K562 (cell line): ENCODE data around the gene LIMCH1. TPM values are rescaled to one million over a fixed set of nuclear protein-coding genes. Genes with fewer than 3 reads are reported as not detected.

Source experiments
- ATAC-seq: fragments of 200-7000 bp; cut with Tn5 transposase; 3 replicates; pipeline ENCODE4 v1.9.1; 2020; ENCODE audit warnings: moderate library complexity
- BruUV-seq: library from RNA; stranded (reverse); fragments of 400-500 nt; replicated peaks from 2 replicates; lab custom pipeline; 2021; lab: Mats Ljungman, UMichigan
- CTCF ChIA-PET: fragments of 300-600 bp; formaldehyde crosslinking; extraction: SDS; loops from one replicate; lab custom pipeline; 2021; ENCODE audit warnings: low intra/inter-chr PET ratio; lab: Yijun Ruan, JAX
- POLR2A ChIA-PET: fragments of 300-600, 350-650 bp; sonication (Branson Sonifier 250); formaldehyde crosslinking; extraction: SDS; loops from one replicate; lab custom pipeline; 2021; ENCODE audit warnings: antibody characterized with exemption, inconsistent platforms; lab: Yijun Ruan, JAX
- DNase-seq, 4 experiments: peaks; one replicate each; pipeline versions ENCODE4 v3.0.0 to v3.0.0-alpha.2; 2011 to 2018; ENCODE audit warnings: low spot score in 3 of 4, mixed read lengths in 3 of 4; ENCODE audit errors: extremely low read depth in 1 of 4
- FAIRE-seq: peaks from 2 replicates; lab custom pipeline; 2011; peaks lifted over from hg19 to GRCh38; lab: Jason Lieb, UNC
- H2AFZ ChIP-seq: 2 replicates; pipeline ENCODE4 v1.6.0; 2011; ENCODE audit warnings: low read depth, low read length, control low read depth, inconsistent platforms
- H3K27ac ChIP-seq: fragments of 200-600 bp; 3 replicates; pipeline ENCODE4 v1.8.0; 2011; ENCODE audit warnings: low read depth, mild to moderate bottlenecking, control low read depth, inconsistent platforms, low read length, moderate library complexity, mixed read lengths; ENCODE audit errors: extremely low read depth
- H3K27me3 ChIP-seq, 2 experiments: fragments of 300-600 bp in 1 of 2; 2 replicates in 1 of 2; 3 replicates in 1 of 2; pipeline versions ENCODE4 v1.6.0 to v1.8.0; 2011; ENCODE audit warnings: inconsistent platforms in 2 of 2, low read length in 2 of 2, mild to moderate bottlenecking in 1 of 2, mixed read lengths in 1 of 2, moderate library complexity in 1 of 2; ENCODE audit not compliant: control insufficient read depth in 2 of 2, insufficient read depth in 2 of 2
- H3K36me3 ChIP-seq: fragments of 300-600 bp; 3 replicates; pipeline ENCODE4 v1.8.0; 2011; ENCODE audit warnings: mild to moderate bottlenecking, low read length, inconsistent platforms; ENCODE audit not compliant: control insufficient read depth, insufficient read depth
- H3K4me1 ChIP-seq, 2 experiments: fragments of 200-600 bp in 1 of 2; replicated peaks in 1 of 2; 2 replicates in 1 of 2; 3 replicates in 1 of 2; pipeline versions ENCODE4 v1.5.1 to v1.8.0; 2011; ENCODE audit warnings: inconsistent platforms in 2 of 2, low read length in 2 of 2, mild to moderate bottlenecking in 1 of 2, mixed read lengths in 1 of 2, moderate library complexity in 1 of 2; ENCODE audit not compliant: control insufficient read depth in 2 of 2, insufficient read depth in 2 of 2
- H3K4me2 ChIP-seq: 2 replicates; pipeline ENCODE4 v1.6.1; 2011; ENCODE audit warnings: low read length, control low read depth, inconsistent platforms, mixed read lengths; ENCODE audit not compliant: insufficient read depth
- H3K4me3 ChIP-seq: fragments of 200-600 bp; sonication (generic), shearing (Covaris generic); 2 replicates; pipeline ENCODE4 v1.5.1; 2016; ENCODE audit warnings: control low read depth, inconsistent platforms
- H3K79me2 ChIP-seq: fragments of 200-600 bp; 3 replicates; pipeline ENCODE4 v1.8.0; 2011; ENCODE audit warnings: low read length, inconsistent platforms; ENCODE audit not compliant: control insufficient read depth, insufficient read depth
- H3K9ac ChIP-seq, 2 experiments: 2 replicates each; pipeline versions ENCODE4 v1.6.0 to v1.6.1; 2011; ENCODE audit warnings: low read depth in 2 of 2, low read length in 2 of 2, control low read depth in 1 of 2, inconsistent platforms in 1 of 2, mild to moderate bottlenecking in 1 of 2, mixed read lengths in 1 of 2; ENCODE audit not compliant: insufficient read depth in 1 of 2
- H3K9me1 ChIP-seq: one replicate; pipeline ENCODE4 v1.6.0; 2011; ENCODE audit warnings: inconsistent platforms, mild to moderate bottlenecking, low read length, moderate library complexity; ENCODE audit not compliant: control insufficient read depth, insufficient read depth
- H3K9me3 ChIP-seq: replicated peaks from 2 replicates; pipeline ENCODE4 v1.5.1; 2011; ENCODE audit warnings: low read depth, low read length, inconsistent platforms; ENCODE audit not compliant: control insufficient read depth, insufficient read depth
- H4K20me1 ChIP-seq: replicated peaks from 2 replicates; pipeline ENCODE4 v1.6.1; 2011; ENCODE audit warnings: low read length, inconsistent platforms, mixed read lengths; ENCODE audit not compliant: control insufficient read depth, insufficient read depth
- ARID4B ChIP-seq: sonication (generic); formaldehyde crosslinking; IDR thresholded peaks from 2 replicates; pipeline ENCODE4 v1.8.0; 2022; ENCODE audit warnings: mild to moderate bottlenecking, missing genetic modification reagents
- CBFB ChIP-seq: sonication (generic); formaldehyde crosslinking; IDR thresholded peaks from 2 replicates; pipeline ENCODE4 v1.4.0; 2020; ENCODE audit warnings: mild to moderate bottlenecking, missing genetic modification reagents
- FOXP4 ChIP-seq: sonication (generic); formaldehyde crosslinking; IDR thresholded peaks from 2 replicates; pipeline ENCODE4 v1.8.0; 2022; ENCODE audit warnings: mild to moderate bottlenecking, missing genetic modification reagents, borderline replicate concordance
- HEY1 ChIP-seq: fragments of 250-450 bp; sonication (Bioruptor Pico); IDR thresholded peaks from 2 replicates; pipeline ENCODE4 v1.5.0; 2020; ENCODE audit warnings: mild to moderate bottlenecking, moderate library complexity, borderline replicate concordance
- HLTF ChIP-seq: fragments of 450-650 bp; IDR thresholded peaks from 2 replicates; pipeline ENCODE4 v1.6.1; 2016
- JUNB ChIP-seq: fragments of 450-650 bp; formaldehyde crosslinking; conservative IDR thresholded peaks from 2 replicates; pipeline ENCODE4 v1.4.0; 2020; ENCODE audit warnings: mild to moderate bottlenecking
- MYBL2 ChIP-seq, 2 experiments: fragments of 450-650 bp in 1 of 2; sonication (generic) in 1 of 2; formaldehyde crosslinking in 1 of 2; IDR thresholded peaks; 2 replicates each; pipeline versions ENCODE4 v1.6.1 to v1.8.1; 2017 to 2022; ENCODE audit warnings: borderline replicate concordance in 1 of 2, inconsistent platforms in 1 of 2, low read depth in 1 of 2, mild to moderate bottlenecking in 1 of 2, missing genetic modification reagents in 1 of 2, moderate library complexity in 1 of 2
- POLR3A ChIP-seq: IDR thresholded peaks from 2 replicates; pipeline ENCODE4 v1.6.1; 2011; ENCODE audit warnings: borderline replicate concordance, mild to moderate bottlenecking, moderate library complexity; ENCODE audit not compliant: insufficient read length, insufficient read depth; ENCODE audit errors: extremely low read depth
- PRMT5 ChIP-seq: sonication (generic); formaldehyde crosslinking; IDR thresholded peaks from 2 replicates; pipeline ENCODE4 v1.5.0; 2020; ENCODE audit warnings: missing genetic modification reagents
- SLC30A9 ChIP-seq: fragments of 250-450 bp; sonication (Bioruptor Pico); IDR thresholded peaks from 2 replicates; pipeline ENCODE4 v1.8.0; 2022; ENCODE audit warnings: mild to moderate bottlenecking, moderate library complexity
- TOE1 ChIP-seq, 2 experiments: fragments of 450-650 bp in 1 of 2; sonication (generic) in 1 of 2; formaldehyde crosslinking in 1 of 2; IDR thresholded peaks; 2 replicates each; pipeline versions ENCODE4 v1.7.1 to v1.8.0; 2016 to 2022; ENCODE audit warnings: borderline replicate concordance in 2 of 2, mild to moderate bottlenecking in 2 of 2, antibody characterized with exemption in 1 of 2, inconsistent platforms in 1 of 2, low read depth in 1 of 2, missing genetic modification reagents in 1 of 2, moderate library complexity in 1 of 2
- YY1 ChIP-seq, 3 experiments: IDR thresholded peaks; 2 replicates each; pipeline ENCODE4 v1.6.1; 2011; ENCODE audit warnings: low read length in 2 of 3, mild to moderate bottlenecking in 2 of 3, moderate library complexity in 2 of 3, borderline replicate concordance in 1 of 3, control low read depth in 1 of 3, low read depth in 1 of 3; ENCODE audit not compliant: insufficient read depth in 3 of 3, insufficient replicate concordance in 2 of 3, control insufficient read depth in 1 of 3, insufficient read length in 1 of 3; ENCODE audit errors: extremely low read depth in 1 of 3
- ZNF384 ChIP-seq: IDR thresholded peaks from 2 replicates; pipeline ENCODE4 v1.6.1; 2012; ENCODE audit warnings: low read depth, low read length, improper control_type of control experiment
- WGBS: fragments of 100-300 bp; shearing (Covaris generic); methylation state at CpG from one replicate; pipeline ENCODE4 v1.1.6; 2016; ENCODE audit warnings: low coverage, mixed read lengths; ENCODE audit not compliant: insufficient coverage; ENCODE audit errors: missing lambda C conversion rate; 5-methylcytosine and 5-hydroxymethylcytosine counted together
- in situ Hi-C: fragments of 300-500 bp; cut with MboI; formaldehyde crosslinking; loops from 4 replicates; pipeline ENCODE4 v1.15.0; 2018; ENCODE audit warnings: inconsistent platforms, mixed read lengths
- intact Hi-C: fragments of 100-400 bp; cut with micrococcal nuclease; formaldehyde crosslinking; loops from 2 replicates; pipeline ENCODE4 v1.14.2; 2022
- polyA plus RNA-seq, 8 experiments: library from polyadenylated mRNA; depleted of rRNA in 4 of 8; stranded (reverse) in 5 of 8; unstranded in 3 of 8; fragments of >200 nt; fragmentation: Nextera tagmentation in 2 of 8; fragmentation: Illumina TruSeq in 1 of 8; extraction: Ambion mirVana in 2 of 8; extraction: Trizol in 1 of 8; gene quantifications; 2 replicates each; pipeline versions ENCODE4 v1.2.1 to v1.2.3, GENCODE V29; 2011 to 2014; ENCODE audit warnings: inconsistent platforms in 1 of 8, missing spikeins in 1 of 8
- total RNA-seq, 7 experiments: library from RNA; depleted of rRNA in 6 of 7; stranded (reverse); fragments of >200 nt in 6 of 7; fragmentation: Illumina TruSeq in 2 of 7; extraction: Trizol in 2 of 7; gene quantifications; 2 replicates each; pipeline versions ENCODE4 v1.2.1 to v1.2.3, GENCODE V29; 2011 to 2021; ENCODE audit warnings: low replicate concordance in 1 of 7

The LIMCH1 gene
- total and polyA plus RNA-seq, 9 of the 15 experiments (the other 6 are each of a cell fraction or from before 2014, with no cell fraction given), result 0.35 TPM; not detected in 8

DNA sequence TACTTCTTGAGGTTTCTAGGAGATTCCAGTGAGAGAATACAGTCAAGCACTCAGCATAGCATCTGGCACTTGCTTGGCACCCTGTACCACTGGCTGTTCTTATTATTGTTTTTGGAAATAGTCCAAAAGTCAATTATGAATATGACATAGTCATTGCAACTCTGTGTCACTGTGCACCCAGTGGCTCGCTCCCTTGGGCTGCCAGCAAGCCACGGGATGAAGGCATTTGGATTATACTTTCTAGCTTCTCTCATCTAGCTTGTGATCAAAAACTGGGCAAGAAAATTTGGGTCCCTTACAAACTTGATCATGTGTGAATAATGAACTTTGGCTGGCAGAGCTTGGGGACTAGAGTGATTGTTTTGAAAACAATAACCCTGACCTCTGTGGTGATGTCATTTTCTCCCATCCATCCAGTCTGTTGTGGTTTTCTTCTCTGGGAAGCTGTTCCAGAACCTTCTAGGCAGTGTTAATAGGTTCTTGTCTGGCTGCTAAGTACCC is 32.7 kb upstream of the LIMCH1 start (continued):
- TF ChIP-seq PRMT5, result no peak
- TF ChIP-seq JUNB (CRISPR knock-in tag), result no peak
- no peak for TF ChIP-seq YY1 (IDR thresholded peaks at IDR 0.05; ENCODE audit: borderline replicate concordance in 1 of 3, control insufficient read depth in 1 of 3, extremely low read depth in 1 of 3, insufficient read depth in 3 of 3, insufficient read length in 1 of 3, insufficient replicate concordance in 2 of 3, low read depth in 1 of 3, low read length in 2 of 3)
- no peak for TF ChIP-seq ZNF384
- no peak for TF ChIP-seq SLC30A9 (CRISPR knock-in tag)
- TF ChIP-seq TOE1 (IDR thresholded peaks at IDR 0.05; ENCODE audit: borderline replicate concordance), result no peak
- TF ChIP-seq TOE1 (CRISPR knock-in tag; IDR thresholded peaks at IDR 0.05; ENCODE audit: borderline replicate concordance, low read depth), result no peak
- TF ChIP-seq POLR3A, result no peak

- ATAC-seq (no peak), DNase-seq (no peak), FAIRE-seq (no peak)
- Histone ChIP-seq H2AFZ (no peak overlapping the region), H3K27ac (no peak overlapping the region), H3K9ac (no peak overlapping the region), H4K20me1 (no peaks in the 10 kb centered on the region), H3K4me2 (no peak overlapping the region), H3K4me1 (no peaks in the 10 kb centered on the region), H3K79me2 (no peaks in the 10 kb centered on the region), H3K36me3 (no peaks in the 10 kb centered on the region), H3K4me3 (no peak overlapping the region), H3K27me3 (no peaks in the 10 kb centered on the region), H3K9me1 (no peaks in the 10 kb centered on the region), H3K9me3 (no peaks in the 10 kb centered on the region)
- WGBS, result 0% methylated on average over 2 of the region's 2 CpGs
- in situ Hi-C loops (no loop called here), intact Hi-C loops (no loop called here)
- no TSS peak for BruUV-seq
- POLR2A ChIA-PET, result no interaction called here
- CTCF ChIA-PET, result no interaction called here
- TF ChIP-seq HEY1 (CRISPR knock-in tag) (no peak), MYBL2 (IDR thresholded peaks at IDR 0.05; ENCODE audit: low read depth) (no peak), MYBL2 (CRISPR knock-in tag; IDR thresholded peaks at IDR 0.05; ENCODE audit: borderline replicate concordance) (no peak), HLTF (no peak), FOXP4 (CRISPR knock-in tag) (no peak), ARID4B (no peak), CBFB (no peak)
These were observed 31.8 kb upstream of the LIMCH1 start for GRCh38 chr4:41506130-41506529.
